EL (cell line): ENCODE data around the gene SFRP2.
A peak's percentile ranks its signal among the peaks of the same experiment; 100 is the strongest.

Experiments
- DNase-seq: peaks from one replicate; pipeline ENCODE4 v3.0.0-alpha.2; 2016

Gene SFRP2

GRCh38 chr4:153792618-153793247 is 3.9 kb upstream of the SFRP2 start:
- DNase-seq: no peak

DNA sequence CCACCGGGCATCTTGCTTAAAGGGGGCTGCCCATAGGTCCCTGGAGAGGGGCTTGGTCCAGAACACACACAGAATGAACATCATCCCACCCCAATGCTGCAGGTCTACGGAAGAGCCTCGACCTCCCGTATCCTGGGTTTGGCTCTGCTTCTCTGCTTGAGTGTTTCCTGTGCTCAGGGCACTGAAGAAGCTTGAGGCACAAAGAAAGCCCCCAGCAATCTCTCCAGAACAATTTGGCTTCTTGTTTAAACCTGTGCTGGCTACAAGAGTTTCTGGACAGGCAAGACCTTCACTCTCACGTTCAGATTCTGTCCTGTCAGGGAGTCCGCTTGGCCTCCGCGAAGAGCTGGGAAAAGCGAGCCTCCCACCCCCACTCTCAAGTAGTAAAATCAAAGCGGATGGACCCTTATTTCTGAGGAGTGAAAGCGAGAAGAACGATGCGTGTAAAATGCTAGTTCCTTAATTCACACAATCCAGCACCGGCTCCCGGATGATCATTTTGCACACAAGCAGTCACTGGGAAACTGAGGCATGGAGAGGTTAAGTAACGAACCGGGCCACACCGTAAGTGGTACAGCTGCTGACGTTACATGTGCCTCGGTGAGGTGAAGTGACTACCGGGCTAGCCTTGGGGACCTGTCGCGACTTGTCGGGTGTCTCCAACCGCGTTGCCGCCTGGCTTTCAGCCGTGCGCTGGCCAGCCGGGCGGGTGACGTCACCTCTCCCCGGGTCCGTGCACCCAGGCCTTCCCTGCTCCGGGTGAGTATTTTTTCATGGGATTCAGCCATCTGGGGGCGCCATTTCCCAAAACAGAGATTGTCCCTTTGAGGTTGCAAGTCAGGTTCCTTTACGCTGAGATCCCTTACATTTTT is 3.1 kb upstream of the SFRP2 start:
- peak; percentile 49 for DNase-seq

DNA sequence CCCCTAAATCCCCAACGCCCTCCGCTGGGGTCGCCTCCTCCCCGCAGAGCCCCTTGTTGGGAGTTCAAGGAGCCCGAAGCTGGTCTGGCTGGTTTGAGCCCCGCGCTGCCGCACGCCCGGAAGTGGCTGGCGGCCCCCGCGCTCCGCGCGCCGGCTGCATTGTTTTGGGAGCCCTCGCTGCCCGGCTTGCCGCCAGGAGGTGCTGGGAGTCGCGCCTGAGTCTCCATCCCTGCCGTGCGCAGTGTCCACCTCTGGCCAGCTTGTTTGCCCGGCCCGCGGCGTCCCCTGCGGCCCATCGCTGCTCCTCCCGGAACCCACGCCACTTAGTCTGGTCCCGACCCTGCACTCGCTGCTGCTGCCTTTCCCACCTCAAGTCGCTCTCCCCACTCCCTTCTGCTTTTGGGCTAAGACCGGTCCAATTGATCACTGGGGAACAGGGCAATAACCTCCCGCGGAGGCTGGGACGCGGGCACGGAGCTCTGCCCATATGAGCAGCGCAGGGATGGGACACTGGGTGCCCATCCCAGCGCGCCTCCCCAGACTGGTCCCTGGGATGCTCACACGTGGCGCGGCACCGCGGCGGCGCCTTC is 2.2 kb upstream of the SFRP2 start:
- peak; percentile 20 for DNase-seq

DNA sequence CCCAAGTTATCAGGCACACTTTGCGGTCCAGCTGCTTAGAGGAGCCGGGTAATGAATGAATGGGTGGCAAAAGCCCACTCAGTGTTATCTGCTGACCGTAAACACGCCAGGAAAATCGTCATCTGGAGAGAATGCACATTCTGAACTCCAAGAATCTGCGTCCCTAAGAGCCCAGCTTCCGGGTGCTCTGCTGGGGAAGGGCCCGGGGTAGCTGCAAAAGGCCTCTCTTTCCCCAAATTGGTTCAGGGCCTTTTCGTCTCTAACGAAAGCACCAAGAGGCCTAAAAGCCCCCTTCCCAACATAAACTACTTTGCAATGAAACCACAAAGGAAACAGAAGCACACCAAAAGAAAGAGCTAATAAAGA is 1.6 kb upstream of the SFRP2 start:
- no peak for DNase-seq

GRCh38 chr4:153789741-153790499 is 1.0 kb upstream of the SFRP2 start:
- DNase-seq: no peak

- DNase-seq: no peak
Observed at GRCh38 chr4:153788051-153788412, 851 bp downstream of the SFRP2 start.

- no peak for DNase-seq
Observed at GRCh38 chr4:153787575-153787974, 1.3 kb downstream of the SFRP2 start.

DNA sequence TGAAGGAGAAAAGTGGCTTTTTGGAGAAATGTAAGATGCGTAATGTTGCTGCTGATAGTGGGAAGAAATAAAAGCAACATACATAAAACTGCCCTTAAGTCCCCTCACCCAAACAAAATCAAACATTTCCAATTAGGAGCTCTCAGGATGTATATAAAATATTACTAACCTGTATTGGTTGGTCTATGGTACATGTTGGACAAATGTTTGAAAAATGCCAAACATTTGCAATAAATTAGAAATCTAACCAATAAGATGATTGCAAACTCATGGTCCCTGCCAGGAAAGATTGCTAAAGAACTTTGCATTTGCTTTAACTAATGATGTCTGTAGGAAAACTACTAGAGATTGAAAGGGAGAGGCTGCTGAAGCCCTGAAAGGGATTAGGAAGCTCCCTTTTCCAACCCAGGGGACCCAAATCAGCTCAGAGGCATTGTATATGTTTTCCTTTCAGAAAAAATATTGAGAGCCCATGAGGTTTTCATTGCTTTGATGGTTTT is 1.8 kb downstream of the SFRP2 start:
- no peak for DNase-seq

- no peak for DNase-seq
Observed at GRCh38 chr4:153785910-153786721, 2.8 kb downstream of the SFRP2 start.

GRCh38 chr4:153784166-153784699 is 4.7 kb downstream of the SFRP2 start:
- no peak for DNase-seq

GRCh38 chr4:153782581-153782980 is 6.3 kb downstream of the SFRP2 start:
- no peak for DNase-seq

GRCh38 chr4:153781717-153782416 is 7.0 kb downstream of the SFRP2 start:
- no peak for DNase-seq

DNA sequence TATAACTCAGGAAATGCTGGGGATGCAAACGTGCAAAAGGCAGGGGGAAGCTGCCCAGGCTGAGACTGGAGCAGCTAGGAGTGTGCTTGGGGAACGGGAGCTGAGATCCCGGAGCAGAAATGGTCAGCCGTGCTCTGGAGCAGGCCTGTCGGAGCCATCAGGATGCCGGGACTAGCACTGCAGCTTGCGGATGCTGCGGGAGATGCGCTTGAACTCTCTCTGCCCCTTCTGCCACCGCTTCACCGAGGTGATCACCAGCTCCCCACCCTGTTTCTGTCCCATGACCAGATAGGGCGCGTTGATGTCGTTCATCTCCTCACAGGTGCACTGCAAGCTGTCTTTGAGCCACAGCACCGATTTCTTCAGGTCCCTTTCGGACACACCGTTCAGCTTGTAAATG is 7.6 kb downstream of the SFRP2 start:
- DNase-seq: no peak

- no peak for DNase-seq
Observed at GRCh38 chr4:153780876-153781275, 8.0 kb downstream of the SFRP2 start.

DNA sequence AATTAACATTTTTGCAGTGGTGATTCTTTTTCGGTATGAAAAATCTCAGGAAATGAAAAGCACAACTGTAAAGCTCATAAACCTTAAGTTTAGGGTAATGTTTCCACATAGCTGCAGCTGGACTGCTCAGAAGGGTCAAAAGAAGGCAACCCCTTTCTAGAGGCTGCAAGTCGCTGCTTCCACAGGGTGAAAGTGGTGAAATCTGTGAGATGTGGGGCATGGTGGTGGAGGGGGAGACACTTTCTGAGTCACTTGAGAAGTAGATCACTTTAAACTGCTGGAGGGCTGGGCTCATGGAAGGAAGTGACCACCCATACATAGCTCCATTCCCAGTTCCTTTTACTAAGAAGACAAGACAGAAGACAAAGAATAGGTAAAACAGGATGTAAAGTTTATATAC is 8.7 kb downstream of the SFRP2 start:
- DNase-seq: no peak

- no peak for DNase-seq
Observed at GRCh38 chr4:153778383-153778782, 10.5 kb downstream of the SFRP2 start.

GRCh38 chr4:153777421-153777820 is 11.5 kb downstream of the SFRP2 start:
- DNase-seq: no peak

DNA sequence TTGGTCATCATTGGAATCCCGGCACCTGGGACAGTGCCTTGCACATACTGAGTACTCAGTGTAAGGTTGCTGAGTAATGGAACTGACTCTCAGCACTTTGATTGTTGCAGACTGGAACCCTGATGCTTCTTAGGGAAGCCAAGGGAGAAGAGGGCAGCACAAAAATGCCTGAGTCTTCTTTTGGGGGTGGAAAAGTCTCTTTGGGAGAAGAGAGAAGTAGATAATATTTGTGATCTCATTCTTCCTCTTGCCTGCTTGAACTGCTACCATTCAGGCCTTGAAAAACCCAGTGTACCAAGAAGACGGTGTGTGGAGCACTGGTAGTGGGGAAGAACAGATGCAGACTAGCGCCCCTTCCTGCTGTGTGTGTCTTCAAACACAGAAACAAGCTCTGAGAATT is 12.3 kb downstream of the SFRP2 start:
- DNase-seq: no peak

GRCh38 chr4:153773236-153773690 is 15.6 kb downstream of the SFRP2 start:
- DNase-seq: no peak

DNA sequence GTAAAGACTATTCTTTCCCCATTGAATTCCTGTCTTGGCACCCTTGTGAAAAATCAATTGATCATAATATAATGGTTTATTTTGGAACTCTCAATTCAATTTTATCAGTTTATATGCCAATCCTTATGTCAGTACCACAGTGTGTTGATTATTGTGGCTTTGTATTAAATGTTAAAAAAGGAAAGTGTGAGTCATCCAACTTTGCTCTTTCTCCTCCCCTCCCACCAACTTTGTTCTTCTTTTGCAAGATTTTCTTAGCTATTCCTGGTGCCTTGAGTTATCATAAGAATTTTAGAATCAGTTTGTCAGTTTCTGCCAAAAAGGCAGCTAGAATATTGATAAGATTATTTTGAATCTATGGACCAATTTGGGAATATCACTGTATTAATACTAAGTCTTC is 17.8 kb downstream of the SFRP2 start:
- DNase-seq: no peak

DNA sequence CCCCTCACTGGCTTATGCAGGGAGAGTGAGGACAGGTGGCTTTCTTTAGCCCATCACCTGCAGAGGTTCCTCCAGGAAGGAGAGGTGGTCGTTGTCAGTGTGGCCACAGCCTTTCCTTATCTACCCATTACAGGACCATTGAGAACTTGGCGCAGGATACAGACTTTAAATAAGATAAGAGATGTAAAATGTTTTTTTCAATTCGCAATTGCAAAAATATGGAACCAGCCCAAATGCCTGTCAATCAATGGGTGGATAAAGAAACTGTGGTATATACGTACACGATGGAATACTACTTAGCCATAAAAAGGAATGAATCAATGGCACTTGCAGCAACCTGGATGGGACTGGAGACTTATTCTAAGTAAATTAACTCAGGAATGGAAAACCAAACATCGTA is 22.1 kb downstream of the SFRP2 start:
- DNase-seq: no peak
